Putamen (tissue), 1 donor: ENCODE measurements around the gene ADAMTS6.

Experiments used
- DNase-seq: peaks from one replicate; pipeline ENCODE4 v3.0.0-alpha.2; 2016; ENCODE audit warnings: low spot score

ADAMTS6 gene

DNA sequence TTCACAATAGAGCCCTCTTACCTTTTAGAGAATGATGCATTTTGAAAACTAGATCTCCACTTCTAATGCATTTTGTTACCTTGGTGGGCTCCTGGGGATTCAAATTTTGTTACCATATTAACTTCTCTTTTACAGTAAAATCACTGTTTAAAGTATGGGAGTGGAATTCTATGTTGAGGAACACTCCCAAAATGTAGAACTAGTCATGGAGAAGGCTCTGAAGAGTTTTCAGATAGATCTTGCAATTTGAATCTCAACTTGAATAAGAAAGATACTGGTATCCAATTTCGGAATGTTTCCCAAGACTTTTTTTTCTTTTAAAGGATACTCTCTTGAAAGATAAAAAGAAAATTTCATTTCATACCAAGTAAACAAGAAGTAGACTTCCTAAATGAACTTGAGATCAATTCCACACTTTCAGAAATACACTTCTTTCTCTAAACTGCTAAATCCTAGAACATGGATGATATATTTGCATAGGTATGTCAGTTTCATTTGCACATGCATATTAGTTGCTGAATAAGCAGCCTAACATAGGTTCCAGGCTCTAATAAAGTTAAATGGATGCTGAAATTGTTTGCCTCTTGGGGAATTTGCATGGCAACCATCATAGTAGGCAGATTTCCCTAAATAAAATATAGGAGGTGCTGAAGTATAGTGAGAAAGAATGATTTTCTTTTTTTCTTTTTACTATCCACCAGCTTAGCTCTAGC, 205.4 kb downstream of the ADAMTS6 start:
- no peak for DNase-seq

DNA sequence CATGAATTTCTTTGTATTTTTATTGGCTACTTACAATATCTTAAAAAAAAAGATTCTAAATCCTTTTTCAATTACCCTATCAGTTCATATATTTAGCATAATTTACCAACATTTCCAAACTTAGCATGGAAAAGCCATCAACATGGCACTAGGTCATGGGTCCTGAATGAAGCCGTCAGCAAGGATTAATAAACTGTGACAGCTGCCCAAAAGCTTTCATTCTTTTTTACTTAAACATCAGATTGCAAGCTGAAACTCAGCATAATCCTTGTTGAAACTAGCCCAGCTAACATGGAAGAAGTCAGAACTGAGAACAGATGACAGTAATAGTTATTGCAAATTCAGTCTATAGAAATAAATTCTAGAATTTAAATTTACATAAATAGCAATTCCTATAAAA, 209.8 kb downstream of the ADAMTS6 start:
- no peak for DNase-seq

DNA sequence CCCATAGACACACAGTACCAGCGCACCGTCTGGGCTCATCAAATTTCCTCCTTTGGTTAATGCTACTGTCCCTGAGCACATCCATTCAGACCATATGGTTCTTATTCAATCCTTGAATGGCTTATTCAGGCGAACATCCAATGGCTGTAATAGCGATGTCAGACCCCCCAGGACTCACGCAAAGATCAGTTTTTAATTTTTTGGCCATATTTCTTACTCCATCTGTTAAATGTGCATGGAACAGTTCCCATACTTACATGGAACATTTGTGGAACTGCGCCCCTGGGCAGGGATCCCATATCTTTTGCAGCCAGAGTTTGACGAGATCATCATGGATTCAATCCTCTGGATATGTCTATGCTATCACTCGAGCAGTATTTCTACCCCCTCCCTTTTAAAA, 213.2 kb downstream of the ADAMTS6 start:
- DNase-seq = no peak

DNA sequence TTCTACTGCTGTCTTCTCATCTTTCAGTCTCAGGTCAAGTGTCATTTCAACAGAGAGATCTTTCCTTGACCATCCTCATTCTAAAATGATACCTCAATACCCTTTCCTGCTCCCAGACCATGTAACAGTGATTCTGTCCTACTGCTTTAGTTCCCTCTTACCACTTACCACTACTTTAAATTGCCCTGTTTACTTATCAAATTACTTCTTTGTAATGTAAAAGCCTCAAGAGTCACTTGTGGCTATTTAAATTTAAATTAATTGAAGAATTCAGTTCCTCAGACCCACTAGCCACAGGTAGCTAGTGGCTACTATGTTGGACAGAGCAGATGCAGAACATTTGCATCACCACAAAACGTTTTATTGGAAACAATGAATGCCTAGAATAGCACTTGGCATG, 217.3 kb downstream of the ADAMTS6 start:
- DNase-seq = no peak

DNA sequence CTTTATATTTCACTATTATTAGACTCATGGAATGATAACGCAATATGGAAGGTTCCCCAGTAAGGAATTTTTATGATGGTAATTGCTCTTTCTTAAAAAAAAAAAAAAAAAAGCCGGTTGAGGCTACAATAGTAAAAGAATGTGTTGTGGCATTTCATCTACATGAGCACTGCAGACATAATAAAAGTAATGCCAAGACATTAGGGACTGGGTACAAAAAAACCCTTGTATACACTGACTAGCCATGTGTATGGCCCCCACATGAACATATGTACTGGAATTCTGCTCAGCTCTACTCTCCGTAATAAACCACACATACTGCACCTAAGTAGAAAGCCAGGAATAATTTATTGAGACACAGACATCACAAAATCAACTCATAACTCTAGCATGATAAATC, 218.4 kb downstream of the ADAMTS6 start:
- DNase-seq = no peak

DNA sequence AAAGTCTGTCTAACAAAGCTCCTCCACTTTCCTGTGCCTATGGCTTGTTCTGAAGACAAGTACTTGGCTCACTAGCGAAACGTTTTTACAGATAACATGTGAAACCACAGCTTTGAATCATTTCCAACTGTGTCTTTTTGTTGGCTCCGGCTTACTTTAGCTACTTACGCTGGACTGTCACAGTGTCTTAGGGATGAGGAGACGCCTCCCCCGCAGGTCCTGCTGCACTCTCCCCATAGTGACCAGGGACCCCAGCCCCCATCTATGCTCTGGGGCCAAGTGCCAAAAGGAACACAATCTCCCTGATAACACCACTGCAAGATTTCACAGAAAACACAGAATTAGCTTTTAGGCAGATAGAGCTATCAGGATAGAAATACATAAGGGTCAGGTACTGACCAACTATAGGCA, 219.1 kb downstream of the ADAMTS6 start:
- no peak for DNase-seq

DNA sequence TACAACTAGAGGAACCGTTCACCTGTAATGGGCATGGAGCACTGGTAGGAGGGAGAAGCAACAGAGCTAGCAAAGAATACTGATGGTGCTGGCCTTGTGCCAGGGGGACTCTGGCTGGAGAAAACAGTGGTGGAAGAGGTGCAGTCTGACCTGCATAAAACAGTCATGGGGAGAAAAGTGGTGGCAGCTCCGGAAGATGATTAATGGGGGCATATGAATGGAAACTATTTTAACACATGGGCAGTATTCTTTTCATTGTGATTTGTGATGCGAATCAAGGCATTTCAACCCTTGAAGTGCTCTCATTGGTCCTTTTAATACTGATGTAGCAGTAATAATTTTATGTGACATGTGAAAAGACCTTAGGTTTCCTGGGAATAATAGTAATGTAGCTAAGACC, 219.6 kb downstream of the ADAMTS6 start:
- no peak for DNase-seq

DNA sequence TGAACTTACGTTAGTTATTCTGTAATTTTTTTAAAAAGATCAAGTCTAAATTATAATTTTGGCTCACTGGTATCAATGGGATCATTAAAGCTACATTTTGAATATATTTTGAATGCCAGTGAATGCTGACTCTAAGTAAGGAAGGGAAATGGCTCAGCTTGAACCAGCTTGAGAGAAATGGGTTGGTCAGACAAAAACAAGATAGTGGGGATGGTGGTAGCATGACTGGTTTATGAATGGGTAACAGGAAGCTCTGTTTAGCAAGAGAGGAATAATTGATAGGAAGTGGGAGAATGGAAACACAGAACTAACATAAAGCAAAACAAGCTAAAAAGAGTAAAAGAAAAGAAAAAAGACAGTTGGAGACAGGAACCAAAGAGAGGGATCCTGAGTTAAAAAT, 220.2 kb downstream of the ADAMTS6 start:
- no peak for DNase-seq

DNA sequence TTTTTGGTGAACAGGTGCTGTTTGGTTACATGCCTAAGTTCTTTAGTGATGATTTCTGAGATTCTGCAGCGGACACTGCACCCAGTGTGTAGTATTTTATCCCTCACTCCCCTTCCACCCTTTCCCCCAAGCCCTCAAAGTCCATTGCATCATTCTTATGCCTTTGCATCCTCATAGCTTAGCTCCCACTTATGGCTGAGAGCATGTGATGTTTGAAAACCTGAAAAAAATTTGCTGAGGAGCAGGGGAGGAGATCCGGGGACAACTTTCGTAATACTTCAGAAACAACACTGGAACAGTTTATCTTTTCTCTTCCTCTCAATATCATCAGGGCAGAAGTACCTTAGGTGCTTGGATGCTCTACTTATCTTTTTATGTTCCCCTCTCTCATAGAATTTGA, 226.4 kb downstream of the ADAMTS6 start:
- DNase-seq = no peak

DNA sequence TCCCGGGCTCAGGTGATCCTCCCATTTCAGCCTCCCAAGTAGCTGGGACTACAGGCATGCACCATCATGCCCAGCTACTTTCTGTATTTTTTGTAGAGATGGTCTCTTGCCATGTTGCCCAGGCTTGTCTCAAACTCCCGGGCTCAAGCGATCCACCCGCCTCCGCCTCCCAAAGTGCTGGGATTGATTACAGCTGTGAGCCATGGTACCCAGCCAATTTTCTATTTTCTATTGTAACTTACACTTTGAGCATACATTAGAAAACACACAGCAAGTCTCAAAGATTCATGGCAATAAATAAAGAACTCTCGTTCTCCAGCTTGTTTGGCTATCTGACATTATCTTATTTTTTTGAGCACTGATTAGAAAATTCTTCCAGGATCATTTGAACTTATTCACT, 228.7 kb downstream of the ADAMTS6 start:
- DNase-seq = no peak

DNA sequence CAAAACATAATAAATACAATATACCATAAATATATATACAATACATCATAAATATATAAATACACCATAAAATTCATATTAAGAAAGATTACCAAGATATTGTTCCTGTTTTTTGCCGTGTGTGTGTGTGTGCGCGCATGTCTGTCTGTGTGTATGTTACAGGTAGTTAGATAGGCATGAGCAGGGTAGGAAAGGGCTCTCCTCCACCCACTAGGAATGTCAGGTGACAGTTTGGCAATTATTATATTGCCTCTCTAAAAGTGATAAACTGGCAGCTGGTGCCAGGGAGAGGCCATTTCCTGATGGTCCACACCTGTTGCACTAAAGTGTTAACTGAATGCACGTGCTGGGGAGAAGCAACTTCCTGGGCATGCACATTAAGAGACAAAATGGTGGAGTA, 232.8 kb downstream of the ADAMTS6 start:
- DNase-seq = no peak

DNA sequence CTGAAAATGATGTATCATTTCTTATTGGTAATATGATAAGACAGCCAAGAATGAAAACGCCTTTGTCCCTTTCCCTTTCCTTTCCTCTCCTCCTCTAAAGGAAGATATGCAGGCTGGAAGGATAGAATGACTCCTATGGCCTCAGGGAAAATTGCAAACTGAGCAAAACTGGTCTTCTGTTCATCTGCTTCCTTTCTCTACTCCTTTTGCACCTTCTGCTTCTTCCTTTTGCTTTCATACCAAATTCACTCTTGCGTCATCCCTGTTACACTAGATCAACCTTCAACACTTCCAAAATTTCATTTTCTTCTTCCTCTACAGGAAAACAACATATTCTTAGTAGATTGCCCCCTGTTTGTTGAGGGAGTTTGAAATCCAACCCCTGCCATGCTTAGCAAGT, 234.1 kb downstream of the ADAMTS6 start:
- no peak for DNase-seq

DNA sequence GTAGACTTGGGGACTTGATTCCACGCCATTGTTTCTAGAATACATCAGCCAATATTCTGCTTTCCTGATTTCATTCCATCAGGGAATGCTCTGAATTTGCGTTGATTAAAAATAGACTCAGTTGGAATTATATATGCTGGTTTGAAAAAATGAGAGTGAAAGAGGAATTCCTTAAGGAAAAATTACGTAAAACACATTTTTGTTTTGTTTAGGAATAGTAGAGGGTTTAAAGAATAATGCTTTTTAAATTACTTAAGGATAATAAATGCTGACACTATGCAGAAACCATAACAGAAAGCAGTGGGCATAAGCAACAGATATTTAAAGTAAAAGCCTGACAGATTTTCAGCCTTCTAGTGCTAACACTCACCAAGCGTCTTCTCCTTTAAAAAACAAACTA, 235.0 kb downstream of the ADAMTS6 start:
- no peak for DNase-seq

DNA sequence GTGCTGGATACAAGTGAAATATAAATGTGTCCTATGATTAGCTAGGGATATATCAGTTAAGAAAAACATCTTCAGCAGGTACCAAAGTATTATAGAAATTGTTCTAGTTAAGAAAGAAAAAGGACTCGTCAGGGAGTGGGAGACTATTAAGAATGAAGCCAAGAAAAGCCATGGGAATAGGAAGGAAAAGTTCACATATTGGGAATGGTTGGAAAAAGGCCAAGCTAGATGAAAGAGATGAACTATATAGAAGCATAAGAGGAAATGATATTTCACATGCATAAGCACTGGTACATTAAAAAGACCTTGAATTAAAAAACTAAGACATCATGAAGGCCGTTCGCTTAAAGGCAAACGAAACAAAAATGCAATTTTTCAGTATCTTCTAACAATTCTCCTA, 237.7 kb downstream of the ADAMTS6 start:
- DNase-seq = no peak

DNA sequence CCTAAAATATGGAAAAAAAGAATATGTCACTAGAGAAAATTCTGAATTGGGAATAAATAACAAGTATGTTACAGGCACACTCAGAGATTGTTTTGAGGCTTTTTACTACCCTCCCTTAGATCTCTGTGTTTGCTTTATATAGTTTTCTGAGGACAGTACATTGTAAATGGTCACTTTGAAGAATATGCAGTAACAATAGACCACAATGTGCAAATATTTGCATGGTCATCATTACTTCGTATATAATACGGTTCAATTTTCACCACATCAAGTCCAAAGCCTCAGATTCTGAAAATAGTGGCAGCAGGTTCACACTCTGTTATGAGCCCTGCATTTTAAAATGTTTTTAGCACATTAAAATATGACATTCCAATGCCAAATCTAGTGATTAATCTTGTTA, 238.6 kb downstream of the ADAMTS6 start:
- DNase-seq = no peak

DNA sequence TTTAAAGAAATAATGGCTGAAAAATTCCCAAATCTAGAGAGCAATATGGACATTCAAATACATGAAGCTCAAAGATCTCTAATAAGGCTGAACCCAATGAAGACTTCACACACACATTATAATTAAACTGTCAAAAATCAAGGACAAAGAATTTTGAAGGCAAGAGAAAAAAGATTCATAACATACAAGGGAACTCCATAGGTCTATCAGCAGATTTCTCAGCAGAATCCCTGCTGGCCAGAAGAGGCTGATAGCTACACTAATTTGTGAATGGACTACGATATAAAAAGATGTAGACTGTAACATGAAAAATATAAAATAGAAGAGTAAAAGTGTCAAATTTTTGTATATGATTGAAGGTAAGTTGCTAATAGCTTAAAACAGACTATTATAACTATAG, 251.9 kb downstream of the ADAMTS6 start:
- DNase-seq = no peak

DNA sequence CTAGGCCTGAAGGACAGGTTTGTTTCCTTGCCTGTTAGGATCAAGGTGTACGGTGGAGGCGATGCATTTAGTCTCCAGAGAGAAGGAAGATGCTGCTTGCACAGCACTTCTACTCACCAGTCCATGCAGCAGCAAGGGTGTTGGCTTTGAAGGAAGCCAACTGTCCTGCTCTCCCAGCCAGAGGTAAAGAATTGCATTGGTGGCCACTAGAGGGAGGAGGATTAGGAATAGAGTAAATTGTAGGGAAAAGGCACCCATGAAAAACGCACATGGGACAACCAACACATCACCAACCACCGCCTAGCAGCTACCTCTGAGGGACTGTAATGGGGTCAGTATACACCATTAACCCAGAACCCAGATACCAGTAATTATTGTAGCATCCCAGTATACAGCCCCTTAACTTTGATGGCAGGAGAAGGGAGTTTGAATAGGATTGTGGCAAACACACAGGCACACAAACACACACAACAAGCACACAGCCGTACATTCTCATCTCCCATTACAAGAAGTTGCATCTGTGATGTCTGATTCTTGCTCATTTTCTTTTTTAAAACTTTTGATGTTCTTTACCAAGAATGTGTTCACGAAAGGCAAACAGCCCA, 267.7 kb downstream of the ADAMTS6 start:
- no peak for DNase-seq

DNA sequence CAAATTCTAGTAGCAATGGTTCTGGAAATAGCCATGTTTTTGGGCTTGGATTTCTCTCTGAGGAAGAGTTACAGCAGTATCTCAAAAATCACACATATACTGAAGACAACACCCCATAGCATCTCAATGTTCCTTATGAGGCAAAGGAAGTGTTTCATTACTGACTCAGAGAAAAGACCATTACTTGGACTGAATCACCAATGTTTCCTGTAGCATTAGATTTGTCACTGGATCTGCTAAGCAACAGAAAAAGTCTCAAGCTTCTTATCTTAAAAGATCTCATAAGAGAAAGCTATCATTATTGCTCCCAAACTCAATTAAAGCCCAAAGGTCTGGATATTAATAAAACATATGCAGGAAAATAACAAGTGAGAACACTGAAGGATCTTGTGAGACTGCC, 272.4 kb downstream of the ADAMTS6 start:
- no peak for DNase-seq

DNA sequence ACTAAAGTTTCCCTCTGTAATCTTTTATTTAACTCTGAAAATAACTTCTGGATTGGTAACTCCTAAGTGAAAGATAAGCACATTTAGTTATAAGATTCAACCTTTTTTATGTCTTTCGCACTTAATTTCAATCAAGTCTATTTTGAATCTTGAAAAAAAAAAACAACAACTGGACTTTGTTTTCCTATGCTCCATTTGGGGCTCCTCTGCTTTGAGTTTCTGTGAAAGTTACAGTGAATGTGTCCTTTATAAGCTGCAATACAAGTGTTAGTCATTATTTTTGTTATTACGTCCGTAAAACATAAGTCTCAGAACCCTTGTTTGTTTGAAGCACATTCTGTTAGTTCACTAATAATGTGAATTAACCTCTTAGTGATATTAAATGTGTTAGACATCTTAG, 276.8 kb downstream of the ADAMTS6 start:
- no peak for DNase-seq

DNA sequence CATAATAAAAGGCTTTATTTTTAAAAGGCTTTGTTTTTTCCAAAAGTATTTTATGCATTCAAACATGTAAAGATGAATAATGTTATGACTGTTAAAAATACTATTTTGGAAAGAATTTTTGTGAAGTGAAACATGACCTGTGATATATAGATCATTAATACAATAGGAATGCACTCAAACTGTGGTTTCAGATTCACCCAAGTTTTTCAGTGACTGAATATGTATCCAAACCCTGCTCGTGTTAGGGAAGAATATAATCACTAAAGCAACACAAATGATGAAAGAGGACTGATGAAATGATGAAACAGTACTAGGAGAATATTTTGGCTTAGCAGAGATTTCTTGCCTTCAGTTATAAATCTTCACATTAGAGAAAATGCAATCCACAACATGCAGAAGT, 278.0 kb downstream of the ADAMTS6 start:
- DNase-seq = no peak

DNA sequence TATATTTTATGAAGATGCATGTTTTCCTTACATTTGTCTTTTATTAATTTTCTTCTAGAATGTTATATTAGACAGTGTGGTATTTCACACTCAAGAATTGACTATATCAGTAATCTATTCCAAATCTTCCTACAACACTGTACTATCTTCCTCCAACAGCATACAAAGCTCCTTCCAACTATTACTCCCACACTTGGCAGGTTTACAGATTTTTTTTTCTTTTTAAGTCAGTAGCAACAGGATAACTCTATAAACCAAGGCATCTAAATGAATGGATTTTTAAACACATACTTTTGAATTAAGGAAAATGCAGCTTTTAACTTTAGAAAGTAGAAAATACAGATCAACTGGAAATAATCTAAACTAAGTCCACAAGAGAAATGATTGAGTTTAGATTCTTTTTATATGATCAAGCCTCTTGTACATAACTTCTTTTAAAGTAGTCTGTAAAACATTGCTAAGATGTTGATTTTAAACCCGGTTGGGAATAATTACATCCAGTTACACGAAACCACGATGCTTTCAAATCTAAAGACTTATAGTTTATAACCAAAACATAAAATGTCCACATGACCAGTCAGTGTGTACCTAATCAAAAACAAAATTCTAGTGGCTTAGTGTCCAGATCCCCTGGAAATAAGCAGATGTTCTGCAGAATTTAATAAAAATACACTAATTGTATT, 281.6 kb downstream of the ADAMTS6 start:
- DNase-seq = peak; percentile 19

DNA sequence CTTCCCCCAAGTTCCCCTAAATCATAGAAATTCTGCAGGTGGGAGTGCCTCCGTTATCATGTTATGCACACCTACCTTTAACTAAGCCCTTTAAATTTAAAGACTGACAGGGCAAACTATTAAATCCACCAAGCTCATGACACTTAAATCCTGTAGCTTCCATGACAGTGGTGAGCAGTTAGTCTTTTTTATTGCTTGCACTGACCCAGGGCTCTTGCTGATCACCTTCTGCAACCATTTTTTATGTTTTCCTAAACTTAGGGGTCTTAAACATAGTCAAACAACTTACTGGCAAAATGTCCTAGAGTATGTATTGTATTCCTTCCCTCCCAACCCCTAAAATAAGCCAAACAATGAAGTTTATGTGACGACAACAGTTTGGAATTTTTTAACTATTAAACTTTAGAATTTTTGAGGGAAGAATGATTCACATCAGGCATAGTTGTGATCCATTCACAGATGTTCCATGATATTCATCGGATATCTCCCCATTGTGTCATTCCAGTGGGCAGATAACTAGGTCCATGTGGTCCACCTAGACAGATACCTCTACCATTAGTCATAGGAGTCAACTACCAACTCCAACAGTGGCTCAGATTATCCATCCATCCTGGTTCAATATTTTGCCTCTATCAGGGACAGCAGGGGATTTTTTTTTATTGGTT, 283.1 kb downstream of the ADAMTS6 start:
- DNase-seq = no peak
